Colonic mucosa (tissue), 4 donors: ENCODE results near the gene SIRT1. TPM values are rescaled to one million over a fixed set of nuclear protein-coding genes. Genes with fewer than 3 reads are reported as not detected.

Experiments
- DNase-seq: peaks from one replicate; pipeline ENCODE4 v3.0.0-alpha.2; 2020
- H3K27ac ChIP-seq: fragments of 200-600 bp; one replicate; pipeline ENCODE4 v1.8.0; 2021
- H3K27me3 ChIP-seq: fragments of 200-600 bp; one replicate; pipeline ENCODE4 v1.8.0; 2021
- H3K36me3 ChIP-seq: fragments of 200-600 bp; one replicate; pipeline ENCODE4 v1.8.0; 2021
- H3K4me1 ChIP-seq: fragments of 200-600 bp; one replicate; pipeline ENCODE4 v1.8.0; 2021; ENCODE audit warnings: mild to moderate bottlenecking
- H3K4me3 ChIP-seq: fragments of 200-600 bp; one replicate; pipeline ENCODE4 v1.8.0; 2021
- H3K9ac ChIP-seq, 2 donors: one replicate each; pipeline ENCODE4 v1.7.0; 2013; ENCODE audit warnings: control low read depth in 2 of 2, low read depth in 2 of 2, low read length in 2 of 2
- H3K9me3 ChIP-seq: fragments of 200-600 bp; one replicate; pipeline ENCODE4 v1.8.0; 2021
- intact Hi-C: fragments of 100-400 bp; cut with DNase I; formaldehyde crosslinking; loops from one replicate; pipeline ENCODE4 v1.14.1; 2022
- total RNA-seq, 2 donors: library from RNA; stranded (reverse); fragmentation: NEBNext Ultra II Directional in 1 of 2; extraction: Animal tissue kit (Norgen Biotek cat#: 25700) in 1 of 2; gene quantifications; one replicate each; pipeline ENCODE4 v1.2.1, GENCODE V29; 2021
- TF ChIP-seq, protein P1 (sequence below): fragments of 200-600 bp; IDR thresholded peaks from one replicate; pipeline ENCODE4 v1.8.0; 2022; ENCODE audit warnings: antibody characterized with exemption, mild to moderate bottlenecking
- donor health status: healthy.
- donor health status: DM: no; HTN: no; CAD: no.
- donor health status: DM: no; HTN: no; CAD: no.

The SIRT1 gene
- total RNA-seq, 2 donors from 2014 or later, result 11.7 to 20.4 TPM

DNA sequence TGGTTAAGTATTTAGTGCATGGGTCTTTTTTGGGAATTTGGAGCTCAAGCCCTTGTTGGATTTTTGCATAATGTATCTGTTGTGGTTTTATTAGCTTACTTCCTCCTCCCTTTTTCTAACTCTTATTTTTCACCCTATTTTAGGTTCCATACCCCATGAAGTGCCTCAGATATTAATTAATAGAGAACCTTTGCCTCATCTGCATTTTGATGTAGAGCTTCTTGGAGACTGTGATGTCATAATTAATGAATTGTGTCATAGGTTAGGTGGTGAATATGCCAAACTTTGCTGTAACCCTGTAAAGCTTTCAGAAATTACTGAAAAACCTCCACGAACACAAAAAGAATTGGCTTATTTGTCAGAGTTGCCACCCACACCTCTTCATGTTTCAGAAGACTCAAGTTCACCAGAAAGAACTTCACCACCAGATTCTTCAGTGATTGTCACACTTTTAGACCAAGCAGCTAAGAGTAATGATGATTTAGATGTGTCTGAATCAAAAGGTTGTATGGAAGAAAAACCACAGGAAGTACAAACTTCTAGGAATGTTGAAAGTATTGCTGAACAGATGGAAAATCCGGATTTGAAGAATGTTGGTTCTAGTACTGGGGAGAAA, 28.0 kb downstream of the SIRT1 start:
- no peak for DNase-seq
- Histone ChIP-seq H3K27me3 (no peaks in the 10 kb centered on the region), H3K9me3 (no peaks in the 10 kb centered on the region), H3K27ac (no peak overlapping the region), H3K9ac (no peak overlapping the region), H3K4me1 (no peaks in the 10 kb centered on the region), H3K4me3 (no peak overlapping the region), H3K36me3 (peaks cover 14% of the 10 kb centered on the region)
- TF ChIP-seq, protein P1, sequence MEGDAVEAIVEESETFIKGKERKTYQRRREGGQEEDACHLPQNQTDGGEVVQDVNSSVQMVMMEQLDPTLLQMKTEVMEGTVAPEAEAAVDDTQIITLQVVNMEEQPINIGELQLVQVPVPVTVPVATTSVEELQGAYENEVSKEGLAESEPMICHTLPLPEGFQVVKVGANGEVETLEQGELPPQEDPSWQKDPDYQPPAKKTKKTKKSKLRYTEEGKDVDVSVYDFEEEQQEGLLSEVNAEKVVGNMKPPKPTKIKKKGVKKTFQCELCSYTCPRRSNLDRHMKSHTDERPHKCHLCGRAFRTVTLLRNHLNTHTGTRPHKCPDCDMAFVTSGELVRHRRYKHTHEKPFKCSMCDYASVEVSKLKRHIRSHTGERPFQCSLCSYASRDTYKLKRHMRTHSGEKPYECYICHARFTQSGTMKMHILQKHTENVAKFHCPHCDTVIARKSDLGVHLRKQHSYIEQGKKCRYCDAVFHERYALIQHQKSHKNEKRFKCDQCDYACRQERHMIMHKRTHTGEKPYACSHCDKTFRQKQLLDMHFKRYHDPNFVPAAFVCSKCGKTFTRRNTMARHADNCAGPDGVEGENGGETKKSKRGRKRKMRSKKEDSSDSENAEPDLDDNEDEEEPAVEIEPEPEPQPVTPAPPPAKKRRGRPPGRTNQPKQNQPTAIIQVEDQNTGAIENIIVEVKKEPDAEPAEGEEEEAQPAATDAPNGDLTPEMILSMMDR, result no peak
- intact Hi-C loops, result no loop called here

GRCh38 chr10:67914777-67915340, 30.4 kb downstream of the SIRT1 start:
- no peak for DNase-seq
- intact Hi-C loops, result no loop called here
- Histone ChIP-seq H3K4me1 (no peaks in the 10 kb centered on the region), H3K9me3 (no peaks in the 10 kb centered on the region), H3K27me3 (no peaks in the 10 kb centered on the region), H3K36me3 (peaks cover 6% of the 10 kb centered on the region), H3K27ac (no peak overlapping the region), H3K4me3 (no peak overlapping the region), H3K9ac (no peak overlapping the region)
- TF ChIP-seq, protein P1, result no peak

- H3K4me3 ChIP-seq, result no peak overlapping the region
- H3K27me3 ChIP-seq, result no peaks in the 10 kb centered on the region
- no peak overlapping the region for H3K9ac ChIP-seq
- no peak for DNase-seq
- peaks cover 6% of the 10 kb centered on the region for H3K36me3 ChIP-seq
- no peaks in the 10 kb centered on the region for H3K4me1 ChIP-seq
- TF ChIP-seq, protein P1, result no peak
- intact Hi-C loops, result no loop called here
- no peaks in the 10 kb centered on the region for H3K9me3 ChIP-seq
- H3K27ac ChIP-seq, result no peak overlapping the region
Measured at GRCh38 chr10:67917169-67917568, 32.7 kb downstream of the SIRT1 start.

DNA sequence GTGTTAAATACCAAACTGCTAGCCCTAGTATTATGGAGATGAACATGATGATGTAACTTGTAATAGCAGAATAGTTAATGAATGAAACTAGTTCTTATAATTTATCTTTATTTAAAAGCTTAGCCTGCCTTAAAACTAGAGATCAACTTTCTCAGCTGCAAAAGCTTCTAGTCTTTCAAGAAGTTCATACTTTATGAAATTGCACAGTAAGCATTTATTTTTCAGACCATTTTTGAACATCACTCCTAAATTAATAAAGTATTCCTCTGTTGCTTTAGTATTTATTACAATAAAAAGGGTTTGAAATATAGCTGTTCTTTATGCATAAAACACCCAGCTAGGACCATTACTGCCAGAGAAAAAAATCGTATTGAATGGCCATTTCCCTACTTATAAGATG, 33.2 kb downstream of the SIRT1 start:
- H3K4me3 ChIP-seq, result no peak overlapping the region
- H3K27ac ChIP-seq, result no peak overlapping the region
- no peaks in the 10 kb centered on the region for H3K9me3 ChIP-seq
- H3K27me3 ChIP-seq, result no peaks in the 10 kb centered on the region
- peaks cover 2% of the 10 kb centered on the region for H3K36me3 ChIP-seq
- no peak for DNase-seq
- H3K4me1 ChIP-seq, result no peaks in the 10 kb centered on the region
- intact Hi-C loops, result no loop called here
- no peak overlapping the region for H3K9ac ChIP-seq
- TF ChIP-seq, protein P1, result no peak

DNA sequence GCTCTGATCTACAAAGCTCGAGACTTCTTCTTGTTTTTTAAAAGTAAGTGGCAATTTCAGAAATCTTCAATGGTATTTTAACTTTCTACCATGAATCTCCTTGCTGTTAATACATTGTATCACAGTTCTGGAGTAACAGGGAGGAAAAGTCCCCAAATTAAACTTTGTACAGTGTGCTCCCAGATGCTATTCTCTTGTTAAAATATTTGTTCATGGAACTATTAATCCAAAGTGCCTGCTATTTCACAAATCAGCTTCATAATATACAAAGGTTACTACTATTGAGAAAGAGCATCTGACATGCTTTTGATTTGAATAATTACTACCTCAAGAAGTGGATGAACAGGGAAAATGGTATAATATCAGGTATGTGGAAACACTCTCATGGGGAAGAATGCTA, 36.6 kb downstream of the SIRT1 start:
- TF ChIP-seq, protein P1, result no peak
- Histone ChIP-seq H3K36me3 (no peaks in the 10 kb centered on the region), H3K4me3 (no peak overlapping the region)

More for the DNA sequence above, 36.6 kb downstream of the SIRT1 start:
- Histone ChIP-seq H3K9ac (no peak overlapping the region), H3K9me3 (no peaks in the 10 kb centered on the region), H3K27me3 (no peaks in the 10 kb centered on the region), H3K4me1 (no peaks in the 10 kb centered on the region), H3K27ac (no peak overlapping the region)
- DNase-seq, result no peak
- intact Hi-C loops, result no loop called here
